RWPE1 (cell line): ENCODE results near the gene SLC35D2.
A peak's percentile ranks its signal among the peaks of the same experiment; 100 is the strongest.

Experiments
- CTCF ChIA-PET: fragments of 350-600 bp; sonication (Branson Sonifier 250); formaldehyde crosslinking; extraction: SDS; loops from one replicate; lab custom pipeline; 2021; lab: Yijun Ruan, JAX
- POLR2A ChIA-PET: fragments of 400-600 bp; formaldehyde crosslinking; extraction: SDS; loops from one replicate; lab custom pipeline; 2020; ENCODE audit warnings: antibody characterized with exemption; ENCODE audit not compliant: low non-redundant PET; lab: Yijun Ruan, JAX
- DNase-seq: peaks from one replicate; pipeline ENCODE4 v3.0.0; 2012; ENCODE audit warnings: low spot score
- H3K27ac ChIP-seq: fragments of 450-650 bp; 2 replicates; pipeline ENCODE4 v1.5.1; 2017
- TF ChIP-seq, protein P1 (sequence below): fragments of 450-650 bp; conservative IDR thresholded peaks from 2 replicates; pipeline ENCODE4 v1.5.1; 2017; ENCODE audit warnings: low read depth, mild to moderate bottlenecking

The SLC35D2 gene

DNA sequence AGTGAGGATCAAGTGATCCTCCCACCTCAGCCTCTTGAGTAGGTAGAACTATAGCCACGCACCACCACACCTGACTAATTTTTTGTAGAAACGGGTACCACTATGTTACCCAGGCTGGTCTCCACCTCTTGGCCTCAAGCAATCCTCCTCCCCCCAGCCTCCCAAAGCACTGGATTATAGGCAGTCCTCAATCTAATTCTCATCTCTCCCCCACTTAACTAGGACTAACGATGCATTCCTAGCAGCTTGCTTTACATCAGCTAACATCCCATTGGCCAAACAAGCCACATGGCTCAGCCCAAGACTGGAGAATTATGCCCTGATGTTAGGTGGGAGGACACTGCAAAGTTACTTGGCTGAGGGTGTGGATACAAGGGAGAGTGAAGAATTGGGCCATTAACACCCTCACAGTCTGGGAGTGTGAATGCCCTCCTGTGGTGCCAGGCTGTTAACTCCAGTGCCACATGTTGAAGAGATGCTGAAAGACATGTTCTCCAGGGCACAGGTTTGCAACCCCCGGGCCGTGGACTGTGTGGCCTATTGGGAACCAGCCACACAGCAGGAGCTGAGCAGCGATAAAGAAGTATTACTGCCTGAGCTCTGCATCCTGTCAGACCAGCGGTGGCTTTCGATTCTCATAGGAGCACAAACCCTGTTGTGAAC is 39.9 kb upstream of the SLC35D2 start:
- no peak for DNase-seq
- TF ChIP-seq, protein P1, sequence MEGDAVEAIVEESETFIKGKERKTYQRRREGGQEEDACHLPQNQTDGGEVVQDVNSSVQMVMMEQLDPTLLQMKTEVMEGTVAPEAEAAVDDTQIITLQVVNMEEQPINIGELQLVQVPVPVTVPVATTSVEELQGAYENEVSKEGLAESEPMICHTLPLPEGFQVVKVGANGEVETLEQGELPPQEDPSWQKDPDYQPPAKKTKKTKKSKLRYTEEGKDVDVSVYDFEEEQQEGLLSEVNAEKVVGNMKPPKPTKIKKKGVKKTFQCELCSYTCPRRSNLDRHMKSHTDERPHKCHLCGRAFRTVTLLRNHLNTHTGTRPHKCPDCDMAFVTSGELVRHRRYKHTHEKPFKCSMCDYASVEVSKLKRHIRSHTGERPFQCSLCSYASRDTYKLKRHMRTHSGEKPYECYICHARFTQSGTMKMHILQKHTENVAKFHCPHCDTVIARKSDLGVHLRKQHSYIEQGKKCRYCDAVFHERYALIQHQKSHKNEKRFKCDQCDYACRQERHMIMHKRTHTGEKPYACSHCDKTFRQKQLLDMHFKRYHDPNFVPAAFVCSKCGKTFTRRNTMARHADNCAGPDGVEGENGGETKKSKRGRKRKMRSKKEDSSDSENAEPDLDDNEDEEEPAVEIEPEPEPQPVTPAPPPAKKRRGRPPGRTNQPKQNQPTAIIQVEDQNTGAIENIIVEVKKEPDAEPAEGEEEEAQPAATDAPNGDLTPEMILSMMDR: no peak
- ChIA-PET POLR2A (no interaction called here), CTCF (interaction anchor here (0.7 to 1.0 kb wide), 2 partner anchors 27 to 209 kb away, joined by 3 read pairs; no protein-coding TSS in a partner anchor)
- peak overlapping the region; percentile 77 for H3K27ac ChIP-seq

DNA sequence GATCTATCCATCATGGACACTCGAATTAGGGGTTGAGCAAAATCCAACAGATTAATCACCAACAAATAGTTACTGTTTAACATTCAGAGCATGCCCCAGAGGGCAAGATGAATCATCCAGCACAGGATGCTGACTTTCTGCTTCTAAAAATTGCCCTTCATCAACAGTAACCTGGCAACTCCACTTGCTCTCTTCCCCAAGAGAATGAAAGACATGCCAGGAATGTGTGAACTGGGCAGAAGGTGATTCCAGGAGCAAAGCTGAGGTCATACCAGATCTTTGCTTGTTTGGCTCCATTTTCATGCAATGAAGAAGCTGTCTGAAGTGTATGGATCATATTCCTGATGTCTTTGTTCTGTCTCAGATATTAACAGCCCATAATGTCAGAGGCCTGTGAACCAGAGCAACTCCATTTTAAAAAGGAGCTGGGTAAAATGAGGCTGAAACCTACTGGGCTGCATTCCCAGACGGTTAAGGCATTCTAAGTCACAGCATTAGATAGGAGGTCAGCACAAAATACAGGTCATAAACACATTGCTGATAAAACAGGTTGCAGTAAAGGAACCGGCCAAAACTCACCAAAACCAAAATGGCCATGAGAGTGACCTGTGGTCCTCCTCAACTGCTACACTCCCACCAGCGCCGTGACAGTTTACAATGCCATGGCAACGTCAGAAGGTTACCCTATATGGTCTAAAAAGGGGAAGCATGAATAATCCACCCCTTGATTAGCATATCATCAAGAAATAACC is 37.1 kb upstream of the SLC35D2 start:
- ChIA-PET POLR2A (interaction anchor here (0.8 kb wide), 1 partner anchor 235 kb away, joined by 3 read pairs; the partner anchor contains the start of gene PRXL2C), CTCF (interaction anchor here (1.1 kb wide), 1 partner anchor 93 kb away, joined by 4 read pairs; no protein-coding TSS in a partner anchor)
- peak; percentile 93 for DNase-seq
- peak overlapping the region; percentile 68 for H3K27ac ChIP-seq
- TF ChIP-seq, protein P1: no peak

DNA sequence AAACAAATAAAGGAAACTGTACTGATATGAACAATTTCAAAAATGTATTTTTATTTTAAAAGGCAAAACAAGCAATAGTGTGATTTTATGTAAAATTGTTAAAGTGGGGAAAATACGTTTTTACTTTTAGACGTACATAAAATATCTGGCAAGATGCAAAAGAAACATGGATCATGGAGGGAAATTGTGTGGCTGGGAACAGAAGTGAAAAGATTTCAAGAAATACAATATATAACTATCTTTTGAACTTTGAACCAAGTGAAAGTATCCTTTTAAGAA is 36.1 kb upstream of the SLC35D2 start:
- CTCF ChIA-PET: interaction anchor here (0.5 kb wide), 1 partner anchor 203 kb away, joined by 4 read pairs; no protein-coding TSS in a partner anchor

DNA sequence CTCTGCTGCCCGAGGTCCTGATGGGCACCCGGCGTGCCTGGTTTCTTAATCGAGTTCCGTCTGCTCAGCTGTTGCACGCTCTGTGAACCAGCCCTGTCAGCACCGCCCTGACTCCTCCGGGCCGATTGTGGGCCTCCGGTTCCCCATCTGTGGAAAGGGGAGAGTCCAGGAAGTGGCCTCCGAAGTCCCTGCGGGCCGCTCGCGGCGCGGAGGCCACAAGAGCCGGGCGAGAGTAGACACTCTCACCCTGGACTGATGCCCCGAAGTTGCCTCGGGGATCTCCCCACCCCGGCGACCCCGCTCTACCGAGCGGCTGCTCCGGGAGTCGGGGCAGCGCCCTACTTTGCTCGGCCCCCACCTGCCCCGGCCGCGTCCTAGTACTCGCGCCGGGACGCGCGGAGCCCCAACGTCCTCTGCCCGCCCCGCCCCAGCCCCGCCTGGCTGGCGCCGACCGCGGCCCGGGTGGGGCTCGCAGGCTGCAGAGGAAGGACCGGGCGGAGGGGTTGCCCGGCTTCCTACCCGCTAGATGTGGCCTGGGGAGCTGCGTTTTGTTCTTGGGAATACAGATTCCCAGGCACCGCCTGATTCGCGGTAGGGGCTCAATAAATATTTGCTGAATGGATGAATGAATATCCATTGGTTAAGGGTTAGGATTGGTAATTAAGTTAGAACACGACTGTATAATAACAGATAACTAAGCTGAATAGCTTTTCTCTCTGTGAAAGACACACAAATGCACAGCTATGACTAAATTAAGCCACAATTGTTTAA is 35.6 kb upstream of the SLC35D2 start:
- peak; percentile 79 for DNase-seq
- ChIA-PET POLR2A (interaction anchor here (0.5 kb wide), 1 partner anchor 804 kb away, joined by 3 read pairs; no protein-coding TSS in a partner anchor), CTCF (interaction anchor here (0.5 to 0.8 kb wide), 2 partner anchors 92 to 203 kb away, joined by 4 read pairs; no protein-coding TSS in a partner anchor)
- TF ChIP-seq, protein P1: no peak
- H3K27ac ChIP-seq: peak overlapping the region; percentile 98

More for the DNA sequence above, 36.1 kb upstream of the SLC35D2 start:
- no peak for DNase-seq
- peak overlapping the region; percentile 98 for H3K27ac ChIP-seq
- TF ChIP-seq, protein P1: no peak
- POLR2A ChIA-PET: interaction anchor here (0.5 kb wide), 1 partner anchor 804 kb away, joined by 3 read pairs; no protein-coding TSS in a partner anchor

DNA sequence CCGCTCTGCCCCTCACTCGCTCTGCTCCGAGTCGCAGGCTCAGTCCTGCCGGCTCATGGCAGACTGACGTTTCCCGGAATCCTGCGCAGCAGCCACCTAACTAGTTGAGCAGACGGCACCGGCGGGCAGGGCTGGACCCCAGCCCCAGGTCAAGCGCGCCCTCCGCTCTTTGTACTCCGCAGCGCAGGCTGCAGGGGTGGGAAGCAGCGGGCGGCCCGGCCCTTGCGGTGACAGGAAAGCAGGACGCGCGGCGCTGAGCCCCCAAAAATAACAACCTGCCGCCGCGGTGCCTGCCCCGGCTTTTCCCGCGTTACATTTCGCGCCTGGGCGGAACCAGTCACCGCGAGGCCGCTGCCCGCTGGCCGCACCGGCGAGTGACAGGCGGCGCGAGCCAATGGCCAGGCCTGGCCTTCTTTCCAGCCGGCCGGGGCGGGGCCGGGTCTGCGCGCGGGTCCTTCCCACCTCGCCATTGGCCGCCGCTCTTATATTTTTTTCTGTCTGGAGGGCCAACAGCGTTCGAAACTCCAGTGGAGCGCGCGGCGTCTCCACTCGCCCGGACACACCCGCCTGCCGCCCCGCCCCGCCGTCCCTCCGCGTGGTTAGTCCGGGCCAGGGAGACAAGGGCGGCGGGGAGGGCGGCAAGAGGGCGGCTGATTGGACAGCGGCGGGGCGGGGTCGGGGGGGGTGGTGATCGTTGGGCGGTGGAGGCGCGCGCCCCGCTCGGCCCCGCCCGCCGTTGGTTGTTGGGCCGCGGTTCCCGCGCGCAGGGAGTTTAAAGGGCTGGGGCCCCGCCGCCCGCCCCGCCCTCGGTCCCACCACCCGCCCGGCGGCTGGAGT is 34.8 kb upstream of the SLC35D2 start, which contains the start of gene ZNF367:
Gene ZNF367 (minus strand): TSS at position 288 of the 837 bp plus-strand sequence. CDS start 338 bp downstream, outside the sequence.
- peak; percentile 98 for DNase-seq
- TF ChIP-seq, protein P1: no peak
- POLR2A ChIA-PET: no interaction called here
- peak within 1 kb of the TSS; percentile 98 for H3K27ac ChIP-seq
- CTCF ChIA-PET: interaction anchor here (0.8 kb wide), 1 partner anchor 91 kb away, joined by 4 read pairs; no protein-coding TSS in a partner anchor
